Measurements from ENCODE around the gene PRELP. TPM values are rescaled to one million over a fixed set of nuclear protein-coding genes. Genes with fewer than 3 reads are reported as not detected.
A peak's percentile ranks its signal among the peaks of the same experiment; 100 is the strongest.
"Not testable (repeated sequence)": the region's sequence is repeated elsewhere in the genome, so short reads cannot be mapped to it uniquely, and the experiment has no call there.

The PRELP gene
- total RNA-seq (2014; rRNA removed; shearing (Covaris generic)), result 0.13 TPM in 1 of 2 replicates, not detected in the other

GRCh38 chr1:203475012-203475981 lies at the start of gene PRELP:
TSS of gene PRELP (plus strand) at chr1:203475806. CDS start at chr1:203483185, 7,379 bp downstream.
- DNase-seq (ENCODE audit: low spot score), result peak; percentile 34

GRCh38 chr1:203426366-203426765 lies 49.2 kb upstream of the PRELP start:
- DNase-seq (ENCODE audit: low spot score), result no peak

GRCh38 chr1:203426870-203427269 lies 48.7 kb upstream of the PRELP start:
- DNase-seq (ENCODE audit: low spot score), result peak; percentile 5

- DNase-seq (ENCODE audit: low spot score), result no peak
These were observed 48.2 kb upstream of the PRELP start for GRCh38 chr1:203427451-203427850.

GRCh38 chr1:203428981-203429599 lies 46.5 kb upstream of the PRELP start:
- no peak for DNase-seq (ENCODE audit: low spot score)

- DNase-seq (ENCODE audit: low spot score), result no peak
These were observed 40.0 kb upstream of the PRELP start for GRCh38 chr1:203435615-203436014.

GRCh38 chr1:203437696-203438315 lies 37.8 kb upstream of the PRELP start:
- no peak for DNase-seq (ENCODE audit: low spot score)

GRCh38 chr1:203439131-203439730 lies 36.4 kb upstream of the PRELP start:
- no peak for DNase-seq (ENCODE audit: low spot score)

- peak; percentile 33 for DNase-seq (ENCODE audit: low spot score)
These were observed 34.8 kb upstream of the PRELP start for GRCh38 chr1:203440771-203441170.

- no peak for DNase-seq (ENCODE audit: low spot score)
These were observed 33.8 kb upstream of the PRELP start for GRCh38 chr1:203441766-203442165.

- DNase-seq (ENCODE audit: low spot score), result no peak
These were observed 32.8 kb upstream of the PRELP start for GRCh38 chr1:203442821-203443220.

- DNase-seq (ENCODE audit: low spot score), result no peak
These were observed 32.3 kb upstream of the PRELP start for GRCh38 chr1:203443296-203443695.

GRCh38 chr1:203444171-203444576 lies 31.4 kb upstream of the PRELP start:
- DNase-seq (ENCODE audit: low spot score), result no peak

- no peak for DNase-seq (ENCODE audit: low spot score)
These were observed 28.5 kb upstream of the PRELP start for GRCh38 chr1:203447151-203447550.

- not testable (repeated sequence) for DNase-seq (ENCODE audit: low spot score)
These were observed 28.0 kb upstream of the PRELP start for GRCh38 chr1:203447598-203447997.

GRCh38 chr1:203448521-203449061 lies 27.0 kb upstream of the PRELP start:
- no peak for DNase-seq (ENCODE audit: low spot score)

- DNase-seq (ENCODE audit: low spot score), result no peak
These were observed 25.6 kb upstream of the PRELP start for GRCh38 chr1:203450001-203450400.

- no peak for DNase-seq (ENCODE audit: low spot score)
These were observed 25.0 kb upstream of the PRELP start for GRCh38 chr1:203450479-203451149.

GRCh38 chr1:203451836-203452784 lies 23.5 kb upstream of the PRELP start:
- no peak for DNase-seq (ENCODE audit: low spot score)

- DNase-seq (ENCODE audit: low spot score), result no peak
These were observed 22.6 kb upstream of the PRELP start for GRCh38 chr1:203453016-203453415.

Measured in HT-29 (cell line).